DMS79 treated with DMSO at 0.1 percent for 48 hours (cell line): ENCODE measurements around the gene FOXA1.
"Not testable (repeated sequence)": the region's sequence is repeated elsewhere in the genome, so short reads cannot be mapped to it uniquely, and the experiment has no call there.

Source experiments
- DNase-seq: peaks from one replicate; lab custom pipeline; 2025; lab: John Stamatoyannopoulos, UW

The FOXA1 gene

GRCh38 chr14:37558740-37559139 is 36.3 kb downstream of the FOXA1 start:
- no peak for DNase-seq

GRCh38 chr14:37555596-37555995 is 39.5 kb downstream of the FOXA1 start:
- not testable (repeated sequence) for DNase-seq

GRCh38 chr14:37553935-37554550 is 41.0 kb downstream of the FOXA1 start:
- no peak for DNase-seq

GRCh38 chr14:37551119-37551518 is 43.9 kb downstream of the FOXA1 start:
- no peak for DNase-seq

GRCh38 chr14:37550511-37550910 is 44.5 kb downstream of the FOXA1 start:
- DNase-seq, result no peak

- DNase-seq, result no peak
Measured at GRCh38 chr14:37546621-37547447, 48.2 kb downstream of the FOXA1 start.

GRCh38 chr14:37545174-37545573 is 49.9 kb downstream of the FOXA1 start:
- DNase-seq, result no peak

DNA sequence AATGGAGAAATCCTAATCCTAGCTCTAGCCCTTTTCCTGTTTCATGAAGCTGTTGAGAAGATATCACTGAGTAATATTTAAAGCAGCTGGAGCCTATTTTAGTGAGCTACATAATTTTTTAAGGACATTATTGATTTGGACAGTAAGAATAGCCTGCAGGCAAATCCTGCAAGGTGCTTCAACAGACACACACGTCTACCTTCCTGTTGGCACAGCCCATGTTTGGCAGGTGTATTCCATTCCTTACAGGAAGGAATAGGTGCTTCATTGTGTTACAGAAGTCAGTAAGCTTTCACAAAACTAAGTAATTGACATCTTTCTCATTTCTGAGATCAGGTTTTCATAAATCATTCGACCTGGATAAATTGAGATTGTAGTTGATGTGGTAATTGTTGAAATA is 50.6 kb downstream of the FOXA1 start:
- DNase-seq, result no peak

- DNase-seq, result no peak
Measured at GRCh38 chr14:37539992-37540391, 55.1 kb downstream of the FOXA1 start.
